T-helper 1 cell treated with Interleukin-12 subunit alpha and Interleukin-12 subunit beta and Interleukin-4 antibody, amounts not matched to agents 30 ng/mL and 1 ng/mL, for 36 hours (primary cell): ENCODE measurements around the gene TPO. TPM values are rescaled to one million over a fixed set of nuclear protein-coding genes. Genes with fewer than 3 reads are reported as not detected.

ENCODE experiments used
- intact Hi-C: fragments of 100-400 bp; cut with micrococcal nuclease; formaldehyde crosslinking; loops from one replicate; pipeline ENCODE4 v1.15.1; 2024
- total RNA-seq: library from RNA; stranded (reverse); gene quantifications from 2 replicates; pipeline ENCODE4 v1.2.3, GENCODE V29; 2022

The TPO gene
- total RNA-seq, 1 donor from 2014 or later: not detected

DNA sequence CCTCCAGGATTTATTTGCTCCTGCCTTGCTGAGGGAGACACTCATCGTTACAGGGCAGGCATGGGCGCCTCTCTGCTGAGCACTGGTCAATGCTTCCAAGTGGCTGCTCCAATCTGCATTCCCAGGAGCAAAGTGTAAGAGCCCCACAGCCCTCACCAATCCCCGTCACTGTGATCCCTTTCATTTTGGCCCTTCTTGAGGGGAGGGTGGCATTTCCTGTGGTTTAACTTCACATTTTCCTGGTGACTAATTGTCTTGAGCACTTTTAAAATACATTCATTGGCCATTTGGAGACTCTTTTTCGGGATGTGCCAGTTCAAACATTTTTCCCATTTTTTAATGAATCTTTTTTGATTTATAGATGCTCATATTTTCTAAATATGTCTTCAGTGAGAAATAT lies 33.0 kb downstream of the TPO start:
- intact Hi-C loops: no loop called here

- intact Hi-C loops: no loop called here
These were observed 34.7 kb downstream of the TPO start for GRCh38 chr2:1448009-1448408.

DNA sequence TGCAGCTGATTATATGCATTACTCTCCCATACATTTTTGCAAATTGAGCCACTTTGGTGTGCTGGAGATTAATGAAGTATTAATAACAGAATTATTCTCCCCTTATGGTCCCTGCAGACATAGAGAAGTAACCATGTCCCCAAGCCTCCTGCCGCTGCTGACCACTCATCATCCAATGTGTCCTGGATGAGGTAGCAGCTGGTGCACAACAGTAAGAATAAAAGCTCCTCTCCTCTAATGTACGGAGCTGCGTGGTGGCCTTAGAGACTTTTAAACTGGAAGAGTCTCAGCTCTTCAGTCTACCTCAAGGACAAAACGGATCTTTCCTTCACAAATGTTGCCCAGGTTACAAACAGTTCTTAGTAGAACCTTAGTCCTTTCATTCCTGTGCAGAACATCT lies 37.7 kb downstream of the TPO start:
- intact Hi-C loops: no loop called here

GRCh38 chr2:1451422-1451821 lies 38.2 kb downstream of the TPO start:
- intact Hi-C loops: no loop called here

- intact Hi-C loops: no loop called here
These were observed 40.3 kb downstream of the TPO start for GRCh38 chr2:1453561-1453960.

DNA sequence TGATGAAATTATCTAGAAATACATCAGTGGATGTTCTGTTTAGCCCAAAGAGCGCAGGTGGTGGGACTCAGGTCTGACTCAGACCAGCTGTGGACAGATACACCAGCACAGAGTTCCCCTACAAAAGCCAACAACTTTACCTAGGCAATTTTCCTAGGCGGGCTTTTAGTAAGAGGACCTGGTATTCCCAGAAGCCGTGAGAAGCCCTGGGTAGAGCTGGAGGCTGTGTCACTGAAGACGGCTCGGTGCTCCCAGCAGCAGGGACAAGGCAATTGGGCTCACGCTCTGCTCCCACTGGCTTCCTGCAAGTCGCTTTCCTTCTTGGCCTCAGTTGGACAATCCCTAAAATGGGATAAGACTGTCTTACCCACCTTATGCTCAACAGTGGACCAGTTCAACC lies 41.1 kb downstream of the TPO start:
- intact Hi-C loops: no loop called here

- intact Hi-C loops: no loop called here
These were observed 42.2 kb downstream of the TPO start for GRCh38 chr2:1455466-1455865.

DNA sequence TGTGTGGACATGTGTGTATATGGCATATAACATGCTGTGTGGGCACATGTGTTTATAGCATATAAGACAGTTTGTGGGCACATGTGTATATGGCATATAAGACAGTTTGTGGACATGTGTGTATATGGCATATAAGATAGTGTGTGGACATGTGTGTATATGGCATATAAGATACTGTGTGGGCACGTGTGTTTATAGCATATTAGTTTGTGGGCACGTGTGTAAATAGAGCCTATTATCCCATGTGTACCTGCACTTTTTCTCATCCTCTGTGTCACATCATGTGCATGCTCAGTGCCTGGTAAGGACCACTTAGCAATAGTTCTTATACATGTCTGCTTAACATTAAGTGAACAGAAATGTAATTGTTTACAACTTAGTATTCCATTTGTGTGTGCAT lies 45.2 kb downstream of the TPO start:
- intact Hi-C loops: no loop called here

DNA sequence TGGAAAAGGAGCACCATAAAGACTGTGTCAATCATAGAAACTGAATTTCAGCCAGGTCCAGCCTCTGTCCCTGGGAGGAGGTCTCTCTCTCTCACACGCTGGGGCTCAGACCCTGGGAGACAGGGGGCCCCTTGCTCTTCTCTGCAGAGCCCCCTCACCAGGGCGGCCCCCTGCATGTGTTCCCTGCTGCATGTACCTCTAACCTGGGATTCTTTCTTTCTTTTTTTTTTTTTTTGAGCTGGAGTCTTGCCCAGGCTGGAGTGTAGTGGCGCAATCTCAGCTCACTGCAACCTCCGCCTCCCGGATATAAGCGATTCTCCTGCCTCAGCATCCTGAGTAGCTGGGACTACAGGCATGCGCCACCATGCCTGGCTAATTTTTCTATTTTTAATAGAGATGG lies 46.5 kb downstream of the TPO start:
- intact Hi-C loops: no loop called here

DNA sequence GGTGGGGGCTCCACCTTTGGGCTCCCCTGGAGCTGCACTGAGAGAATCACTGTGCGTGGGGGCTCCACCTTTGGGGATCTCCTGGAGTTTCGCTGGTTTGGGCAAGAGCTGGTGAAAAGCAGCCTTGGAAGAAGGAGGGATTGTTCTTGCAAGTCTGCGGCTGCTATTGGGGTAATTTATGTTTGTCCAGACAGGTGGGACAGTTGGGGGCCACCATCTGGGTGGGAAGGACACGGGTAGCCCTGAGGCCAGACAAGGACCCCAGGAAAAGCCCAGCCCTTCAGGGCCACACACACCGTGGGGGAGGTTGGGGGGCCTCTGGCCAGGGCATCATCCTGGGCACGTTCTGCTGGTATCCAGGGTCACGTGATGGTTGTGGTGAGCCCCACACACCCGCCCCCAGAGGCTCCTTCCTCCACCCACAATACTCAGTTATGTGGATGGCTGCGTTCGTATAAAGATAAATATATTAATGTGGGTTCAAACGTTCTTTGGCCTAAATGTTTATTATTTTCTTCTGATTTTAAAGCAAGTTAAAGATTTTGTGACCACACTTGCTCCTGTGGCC lies 47.7 kb downstream of the TPO start:
- intact Hi-C loops: no loop called here

GRCh38 chr2:1461507-1462390 lies 48.5 kb downstream of the TPO start:
- intact Hi-C loops: no loop called here

- intact Hi-C loops: no loop called here
These were observed 49.7 kb downstream of the TPO start for GRCh38 chr2:1462994-1463393.

GRCh38 chr2:1472350-1472749 lies 59.1 kb downstream of the TPO start:
- intact Hi-C loops: no loop called here

GRCh38 chr2:1476617-1477195 lies 63.4 kb downstream of the TPO start:
- intact Hi-C loops: no loop called here

- intact Hi-C loops: no loop called here
These were observed 64.2 kb downstream of the TPO start for GRCh38 chr2:1477196-1478040.

DNA sequence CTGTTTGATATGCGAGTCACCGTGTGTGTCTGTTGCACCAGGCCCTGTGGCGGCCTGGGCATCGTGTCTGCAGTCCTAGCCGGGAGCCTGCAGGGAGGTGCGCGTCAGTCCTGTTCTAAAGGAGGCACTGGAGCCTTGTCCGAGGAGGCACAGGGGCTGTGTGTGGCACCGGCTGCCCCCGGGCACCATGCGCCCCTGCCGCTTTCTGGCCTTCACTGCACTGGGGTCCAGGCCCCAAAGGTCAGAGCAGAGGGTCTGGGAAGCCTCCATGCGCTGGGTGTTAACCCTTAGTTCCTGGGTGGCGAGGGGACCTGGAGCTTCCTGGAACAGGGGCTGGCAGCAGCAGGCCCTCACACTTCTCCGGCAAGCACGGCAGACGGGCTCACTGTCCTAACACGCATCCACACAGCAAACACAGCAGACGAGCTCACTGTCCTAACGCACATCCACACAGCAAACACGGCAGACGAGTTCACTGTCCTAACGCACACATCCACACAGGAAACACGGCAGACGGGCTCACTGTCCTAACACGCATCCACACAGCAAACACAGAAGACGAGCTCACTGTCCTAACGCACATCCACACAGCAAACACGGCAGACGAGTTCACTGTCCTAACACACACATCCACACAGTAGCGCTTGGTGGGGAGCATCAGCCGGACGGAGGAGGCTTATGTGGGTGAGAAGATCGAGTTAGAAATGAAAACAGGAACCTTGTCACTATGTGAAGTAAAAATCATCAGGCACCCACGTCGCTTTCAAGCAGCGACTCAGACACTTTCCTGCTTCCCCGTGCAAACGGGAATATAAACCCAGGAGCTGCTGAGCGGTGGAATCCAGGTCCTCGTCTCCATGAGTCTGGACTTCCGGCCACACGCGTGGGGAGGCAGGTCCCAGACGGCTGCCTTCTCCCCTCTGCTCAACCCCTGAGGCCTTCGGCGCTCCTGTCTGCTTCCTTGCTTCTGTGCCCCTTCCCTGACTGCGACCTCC lies 65.3 kb downstream of the TPO start:
- intact Hi-C loops: no loop called here

DNA sequence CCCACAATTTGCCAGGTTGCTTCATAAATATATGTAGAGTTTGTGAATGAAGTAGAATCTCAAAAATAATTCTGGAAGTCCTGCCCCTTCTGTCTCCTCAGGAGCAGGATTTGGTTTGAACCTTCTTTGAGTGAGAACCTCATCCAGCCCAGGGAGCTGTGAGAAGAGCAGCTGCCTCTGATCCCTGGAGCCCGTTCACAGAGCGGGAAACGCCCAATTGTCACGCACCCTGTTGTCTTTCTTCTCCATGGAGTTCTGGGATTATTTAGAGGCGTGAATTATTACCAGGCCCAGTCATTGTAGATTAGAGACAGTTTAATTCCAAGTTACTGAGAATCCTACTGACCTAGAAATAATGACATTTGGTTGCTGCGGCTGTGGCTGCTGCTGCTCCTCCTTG lies 66.1 kb downstream of the TPO start:
- intact Hi-C loops: no loop called here

DNA sequence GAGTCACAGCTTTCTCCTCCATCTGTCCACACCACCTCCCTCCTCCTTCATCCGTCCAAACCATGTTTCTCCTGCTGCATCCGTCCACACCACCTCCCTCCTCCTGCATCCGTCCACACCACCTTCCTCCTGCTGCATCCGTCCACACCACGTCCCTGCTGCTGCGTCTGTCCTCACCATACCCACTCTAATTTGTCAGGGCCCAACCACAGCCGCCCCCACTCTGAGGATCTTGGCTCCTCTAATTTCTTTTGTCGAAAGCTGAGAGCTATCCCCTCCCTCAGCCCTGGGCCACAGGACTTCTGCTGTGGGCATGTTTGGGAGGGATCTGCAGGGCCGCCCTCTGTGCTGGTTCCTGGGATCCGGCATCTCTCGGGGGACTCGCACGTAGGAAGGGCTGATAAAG lies 67.4 kb downstream of the TPO start:
- intact Hi-C loops: no loop called here

DNA sequence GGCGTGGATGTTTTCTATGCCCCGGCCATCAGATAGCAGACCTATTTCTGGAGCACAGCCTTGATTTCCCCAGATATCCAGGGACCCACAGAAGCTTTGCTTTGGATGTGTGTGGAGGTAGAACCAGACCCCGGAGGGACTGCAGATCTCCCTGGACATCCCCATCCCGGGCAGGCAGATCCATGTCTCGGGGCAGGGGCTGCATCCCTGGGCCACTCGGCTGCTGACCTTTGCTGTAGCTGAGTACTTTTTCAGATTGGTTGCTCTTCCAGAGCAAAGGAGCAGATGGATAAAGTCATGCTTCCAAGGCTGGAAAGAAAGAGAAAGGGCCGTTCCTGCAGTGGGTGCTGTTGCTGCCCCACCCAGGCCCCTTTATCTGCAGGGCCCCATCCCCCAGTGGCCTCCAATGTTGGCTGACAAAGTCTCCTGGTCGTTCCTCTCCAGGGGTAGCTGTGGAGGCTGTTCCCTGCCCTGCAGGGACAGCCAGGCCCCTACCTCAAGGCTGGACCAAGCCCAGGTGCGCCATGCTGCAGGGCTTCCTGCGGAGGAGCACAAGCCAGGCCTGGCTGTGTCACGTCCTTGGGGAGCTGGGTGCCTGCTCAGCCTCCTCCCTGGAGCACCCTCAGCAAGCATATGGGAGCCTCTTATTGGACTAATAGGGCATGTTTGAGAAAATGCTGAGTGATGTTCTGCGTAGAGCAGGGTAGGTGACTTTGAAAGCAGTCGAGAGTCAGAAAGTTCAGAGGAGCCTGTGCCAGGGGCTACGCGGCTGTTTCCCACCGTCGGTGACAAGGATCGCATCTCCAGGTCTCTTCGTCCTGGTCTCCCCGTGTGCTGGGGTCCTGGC lies 68.4 kb downstream of the TPO start:
- intact Hi-C loops: no loop called here

DNA sequence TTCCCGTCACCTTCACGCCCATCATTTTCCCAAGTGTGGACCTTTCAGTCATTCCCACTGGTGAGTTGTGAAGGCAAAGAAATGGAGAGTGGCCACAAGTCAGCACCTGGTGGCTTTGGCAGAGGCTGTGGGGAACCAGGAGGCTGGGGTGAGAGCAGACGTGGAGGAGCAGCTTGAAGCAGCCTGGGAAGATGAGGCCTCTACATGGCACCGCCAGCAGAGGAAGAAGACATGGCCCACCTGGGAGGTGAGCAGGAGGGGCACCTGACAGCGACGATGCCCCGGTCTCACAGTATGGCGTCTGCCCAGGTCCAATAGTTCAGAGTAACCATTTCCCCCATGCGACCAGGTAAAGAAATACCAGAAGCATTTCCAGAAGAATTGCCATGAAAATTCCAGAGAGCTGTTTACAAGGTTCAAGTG lies 69.0 kb downstream of the TPO start:
- intact Hi-C loops: no loop called here
